Measurements from ENCODE around the gene TAF11L14. TPM values are rescaled to one million over a fixed set of nuclear protein-coding genes. Genes with fewer than 3 reads are reported as not detected.

The TAF11L14 gene
- total RNA-seq: not detected in 2 replicates

GRCh38 chr5:17634160-17634559, at the start of gene TAF11L14:
TAF11L14 (plus strand) TSS chr5:17634460.

GRCh38 chr5:17585658-17586057, 48.6 kb upstream of the TAF11L14 start, which contains the start of gene TAF11L7:
TAF11L7 (minus strand) TSS chr5:17585758.

GRCh38 chr5:17590860-17591259, 43.4 kb upstream of the TAF11L14 start, which contains the start of gene TAF11L8:
TAF11L8 (minus strand) TSS chr5:17590960.

GRCh38 chr5:17594255-17594654, 40.0 kb upstream of the TAF11L14 start, which contains the start of gene TAF11L9:
TAF11L9 (minus strand) TSS chr5:17594394.

DNA sequence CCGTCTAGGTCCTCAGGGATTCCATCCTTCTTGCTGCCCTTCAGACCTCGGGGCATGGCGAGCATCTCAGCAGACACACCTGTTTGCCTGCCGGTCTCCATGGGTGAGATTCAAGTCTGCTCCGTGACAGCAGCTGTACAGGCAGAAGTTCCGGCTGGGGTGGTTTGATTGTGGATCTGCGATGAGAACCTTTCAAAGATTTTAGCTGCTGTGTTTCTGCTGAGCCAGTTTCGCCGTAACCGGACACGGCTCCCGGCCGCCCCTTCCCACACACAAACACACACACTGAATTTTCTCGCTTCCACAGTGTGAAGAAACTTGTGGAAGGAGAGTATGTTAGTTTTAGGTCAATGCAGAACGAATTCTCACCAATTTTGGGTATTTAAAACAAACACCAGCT, 36.5 kb upstream of the TAF11L14 start, which contains the start of gene TAF11L10:
TAF11L10 (minus strand) TSS at position 101 of the 400 bp plus-strand sequence.

GRCh38 chr5:17603880-17604279, 30.4 kb upstream of the TAF11L14 start, which contains the start of gene TAF11L11:
TAF11L11 (plus strand) TSS chr5:17604183.

DNA sequence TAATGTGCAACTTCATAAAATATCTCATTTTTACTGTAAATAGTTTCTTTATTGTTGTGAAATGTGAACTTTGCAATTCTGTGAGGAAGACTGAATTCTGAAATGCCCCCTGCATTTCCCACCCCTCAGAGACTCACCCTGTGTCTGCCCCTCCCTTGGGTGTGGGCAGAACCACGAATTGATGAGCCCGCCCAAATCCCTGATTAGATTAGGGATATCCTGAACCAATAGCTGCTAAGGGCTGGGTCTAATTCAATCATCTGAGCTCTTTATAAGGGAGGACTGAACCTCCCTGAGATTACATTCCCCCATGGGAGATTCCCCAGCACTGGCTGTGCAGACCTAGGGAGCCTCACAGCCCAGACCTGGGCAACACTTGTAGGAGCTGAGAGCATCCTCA, 24.2 kb upstream of the TAF11L14 start, which contains the start of gene TAF11L12:
TAF11L12 (plus strand) TSS at position 301 of the 400 bp plus-strand sequence.

GRCh38 chr5:17631788-17632187, 2.5 kb upstream of the TAF11L14 start, which contains the start of gene TAF11L13:
TAF11L13 (plus strand) TSS chr5:17632088.

Other genes with a start within 250 kb of the TAF11L14 start
- gene TAF11L2, start 136.2 kb upstream of the TAF11L14 start, total RNA-seq: not detected in 2 replicates
- gene TAF11L3, start 116.1 kb upstream of the TAF11L14 start, total RNA-seq: not detected in 2 replicates
- gene TAF11L4, start 112.7 kb upstream of the TAF11L14 start, total RNA-seq: not detected in 2 replicates
- not detected in 2 replicates for gene TAF11L5, start 109.2 kb upstream of the TAF11L14 start, total RNA-seq
- gene TAF11L6, start 105.8 kb upstream of the TAF11L14 start, total RNA-seq: not detected in 2 replicates
- not detected in 2 replicates for gene TAF11L7, start 48.7 kb upstream of the TAF11L14 start, total RNA-seq
- not detected in 2 replicates for gene TAF11L8, start 43.5 kb upstream of the TAF11L14 start, total RNA-seq
- gene TAF11L9, start 40.1 kb upstream of the TAF11L14 start, total RNA-seq: not detected in 2 replicates
- gene TAF11L10, start 36.6 kb upstream of the TAF11L14 start, total RNA-seq: not detected in 2 replicates
- gene TAF11L11, start 30.3 kb upstream of the TAF11L14 start, total RNA-seq: not detected in 2 replicates
- gene TAF11L12, start 24.1 kb upstream of the TAF11L14 start, total RNA-seq: not detected in 2 replicates
- gene TAF11L13, start 2.4 kb upstream of the TAF11L14 start, total RNA-seq: not detected in 2 replicates

Measured in epithelial cell of umbilical artery (primary cell).